Prostate gland (tissue), 2 donors: ENCODE measurements around the gene ENPEP. TPM values are rescaled to one million over a fixed set of nuclear protein-coding genes. Genes with fewer than 3 reads are reported as not detected.

ENCODE experiments used
- DNase-seq: peaks from one replicate; pipeline ENCODE4 v3.0.0-alpha.2; 2019; ENCODE audit warnings: low spot score
- H3K27ac ChIP-seq, 2 donors: fragments of 200-600 bp; sonication (generic); 2 replicates each; pipeline ENCODE4 v1.5.1; 2017 to 2019
- H3K27me3 ChIP-seq: fragments of 200-600 bp; sonication (generic); replicated peaks from 2 replicates; pipeline ENCODE4 v1.5.1; 2019; ENCODE audit not compliant: insufficient read depth
- H3K36me3 ChIP-seq, 2 donors: fragments of 200-600 bp; sonication (generic); 1 replicate in 1 of 2; 2 replicates in 1 of 2; pipeline versions ENCODE4 v1.5.1 to v1.8.1; 2017 to 2019
- H3K4me1 ChIP-seq: fragments of 200-600 bp; sonication (generic); replicated peaks from 2 replicates; pipeline ENCODE4 v1.5.1; 2019
- H3K4me3 ChIP-seq, 2 donors: fragments of 200-600 bp; sonication (generic); 2 replicates each; pipeline ENCODE4 v1.5.1; 2017 to 2019
- H3K9me3 ChIP-seq: fragments of 200-600 bp; sonication (generic); 2 replicates; pipeline ENCODE4 v1.5.1; 2017
- POLR2A ChIP-seq: fragments of 450-650 bp; IDR thresholded peaks from one replicate; pipeline ENCODE4 v1.6.1; 2016; ENCODE audit warnings: antibody characterized with exemption, mild to moderate bottlenecking
- POLR2AphosphoS5 ChIP-seq: sonication (generic); formaldehyde crosslinking; IDR thresholded peaks from one replicate; pipeline ENCODE4 v1.6.1; 2017; ENCODE audit warnings: antibody characterized with exemption
- WGBS: methylation state at CpG from one replicate; pipeline ENCODE4 v1.1.5; 2018; 5-methylcytosine and 5-hydroxymethylcytosine counted together
- intact Hi-C: fragments of 100-400 bp; cut with DNase I; formaldehyde crosslinking; loops from one replicate; pipeline ENCODE4 v1.14.2; 2022
- total RNA-seq, 2 donors: library from RNA; depleted of rRNA; stranded (reverse); fragments of >200 nt; gene quantifications; one replicate each; pipeline ENCODE4 v1.1.0, GENCODE V29; 2016
- TF ChIP-seq, protein P1 (sequence below), 4 experiments: fragments of 200-600 bp in 2 of 4; fragments of 450-650 bp in 2 of 4; sonication (generic) in 2 of 4; IDR thresholded peaks; 1 replicate in 3 of 4; 2 replicates in 1 of 4; pipeline ENCODE4 v1.5.1; 2016 to 2019; ENCODE audit warnings: antibody characterized with exemption in 4 of 4, mild to moderate bottlenecking in 2 of 4, moderate library complexity in 2 of 4

ENPEP gene
- total RNA-seq, 2 donors from 2014 or later: 1.3 to 1.8 TPM

DNA sequence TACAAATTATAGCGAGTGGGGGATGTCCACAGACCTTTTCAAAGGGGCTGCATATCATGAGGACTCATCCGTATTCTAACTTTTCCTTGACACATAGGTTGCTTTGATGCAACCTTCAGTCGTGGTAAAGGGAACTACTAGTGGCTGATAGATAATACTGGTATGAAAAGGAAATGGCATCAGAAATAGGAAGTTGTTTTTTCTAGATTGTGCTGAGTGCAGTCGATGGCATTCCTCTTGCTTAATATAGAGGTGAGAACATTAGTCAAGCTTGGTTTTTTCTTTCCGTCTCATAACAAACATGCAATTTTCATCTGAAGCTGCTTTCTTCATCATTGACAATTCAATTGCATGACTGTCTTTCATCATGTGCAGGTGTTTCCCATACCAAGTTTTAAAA, 16.6 kb downstream of the ENPEP start:
- intact Hi-C loops: no loop called here
- no peaks in the 10 kb centered on the region for H3K27me3 ChIP-seq
- H3K4me1 ChIP-seq: no peaks in the 10 kb centered on the region
- no peak for DNase-seq
- H3K4me3 ChIP-seq: no peak overlapping the region
- no peak overlapping the region for H3K27ac ChIP-seq
- WGBS: 79% methylated on average over 5 of the region's 5 CpGs
- no peaks in the 10 kb centered on the region for H3K36me3 ChIP-seq
- no peaks in the 10 kb centered on the region for H3K9me3 ChIP-seq
- TF ChIP-seq, protein P1, sequence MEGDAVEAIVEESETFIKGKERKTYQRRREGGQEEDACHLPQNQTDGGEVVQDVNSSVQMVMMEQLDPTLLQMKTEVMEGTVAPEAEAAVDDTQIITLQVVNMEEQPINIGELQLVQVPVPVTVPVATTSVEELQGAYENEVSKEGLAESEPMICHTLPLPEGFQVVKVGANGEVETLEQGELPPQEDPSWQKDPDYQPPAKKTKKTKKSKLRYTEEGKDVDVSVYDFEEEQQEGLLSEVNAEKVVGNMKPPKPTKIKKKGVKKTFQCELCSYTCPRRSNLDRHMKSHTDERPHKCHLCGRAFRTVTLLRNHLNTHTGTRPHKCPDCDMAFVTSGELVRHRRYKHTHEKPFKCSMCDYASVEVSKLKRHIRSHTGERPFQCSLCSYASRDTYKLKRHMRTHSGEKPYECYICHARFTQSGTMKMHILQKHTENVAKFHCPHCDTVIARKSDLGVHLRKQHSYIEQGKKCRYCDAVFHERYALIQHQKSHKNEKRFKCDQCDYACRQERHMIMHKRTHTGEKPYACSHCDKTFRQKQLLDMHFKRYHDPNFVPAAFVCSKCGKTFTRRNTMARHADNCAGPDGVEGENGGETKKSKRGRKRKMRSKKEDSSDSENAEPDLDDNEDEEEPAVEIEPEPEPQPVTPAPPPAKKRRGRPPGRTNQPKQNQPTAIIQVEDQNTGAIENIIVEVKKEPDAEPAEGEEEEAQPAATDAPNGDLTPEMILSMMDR (IDR thresholded peaks at IDR 0.05): no peak
- TF ChIP-seq POLR2AphosphoS5 (no peak), POLR2A (no peak)

DNA sequence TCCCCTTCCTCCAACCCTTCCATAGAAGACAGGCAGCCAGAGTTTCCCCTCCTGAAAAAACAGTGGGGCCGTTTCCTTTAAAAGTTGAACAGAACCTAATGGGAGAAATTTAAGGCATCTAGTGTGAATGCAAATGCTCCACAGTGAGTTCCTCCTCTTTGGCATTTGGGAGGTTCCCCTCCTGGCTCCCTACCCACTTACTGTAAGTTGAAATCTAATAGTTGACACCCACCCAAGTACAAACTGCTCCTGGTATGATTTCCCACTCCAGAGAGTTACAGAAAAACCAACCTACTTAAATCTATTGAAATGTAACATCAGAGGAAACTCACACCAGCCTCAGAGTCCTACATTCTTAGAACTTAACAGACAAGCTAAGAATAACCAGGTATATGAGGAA, 17.6 kb downstream of the ENPEP start:
- intact Hi-C loops: no loop called here
- H3K9me3 ChIP-seq: no peaks in the 10 kb centered on the region
- H3K4me3 ChIP-seq: no peak overlapping the region
- WGBS: 32% methylated on average over 1 of the region's 1 CpG
- H3K36me3 ChIP-seq: no peaks in the 10 kb centered on the region
- no peaks in the 10 kb centered on the region for H3K4me1 ChIP-seq
- H3K27ac ChIP-seq: no peak overlapping the region
- no peaks in the 10 kb centered on the region for H3K27me3 ChIP-seq
- TF ChIP-seq, protein P1 (IDR thresholded peaks at IDR 0.05): no peak
- TF ChIP-seq POLR2AphosphoS5 (no peak), POLR2A (no peak)
- no peak for DNase-seq

DNA sequence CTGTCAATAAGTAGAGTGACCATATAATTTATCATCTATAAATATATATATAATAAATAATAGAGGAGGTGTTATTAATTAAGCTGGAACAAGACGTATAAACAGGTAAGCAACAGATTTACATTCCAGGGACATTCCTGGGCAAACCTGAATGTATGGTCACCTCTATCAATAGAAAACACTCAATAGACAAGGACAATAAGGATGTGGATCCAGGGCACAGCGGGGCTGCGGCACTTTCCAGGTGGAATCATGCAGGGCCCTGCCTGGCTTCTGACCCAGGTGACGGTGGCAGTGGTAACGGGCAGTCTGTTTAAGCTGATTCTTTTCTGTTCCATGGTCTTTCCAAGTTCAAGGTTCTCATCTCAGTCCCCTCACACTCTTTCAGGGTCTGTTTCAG, 22.5 kb downstream of the ENPEP start:
- Histone ChIP-seq H3K36me3 (no peaks in the 10 kb centered on the region), H3K27me3 (no peaks in the 10 kb centered on the region), H3K4me3 (no peak overlapping the region), H3K9me3 (no peaks in the 10 kb centered on the region), H3K4me1 (no peaks in the 10 kb centered on the region), H3K27ac (no peak overlapping the region)
- no peak for DNase-seq
- intact Hi-C loops: no loop called here
- 92% methylated on average over 5 of the region's 5 CpGs for WGBS
- TF ChIP-seq, protein P1 (IDR thresholded peaks at IDR 0.05): no peak
- TF ChIP-seq POLR2A (no peak), POLR2AphosphoS5 (no peak)

DNA sequence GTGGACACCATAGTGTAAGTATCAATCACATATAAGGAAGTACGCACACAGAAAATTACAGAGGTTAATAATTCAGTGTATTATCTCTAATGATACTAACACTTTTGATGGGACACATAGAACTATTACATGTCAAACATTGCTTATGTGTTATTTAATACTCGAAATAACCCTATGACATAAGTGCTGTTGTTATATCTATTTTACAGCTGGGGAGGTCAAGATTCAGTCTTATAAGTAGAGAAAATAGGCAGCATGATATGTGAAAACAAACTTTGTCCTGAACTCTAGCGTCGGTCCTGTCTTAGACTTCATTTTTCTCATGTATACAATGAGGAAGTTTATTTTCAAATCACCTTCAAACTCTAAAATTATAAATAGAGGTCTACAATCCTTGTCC, 23.2 kb downstream of the ENPEP start:
- no peaks in the 10 kb centered on the region for H3K36me3 ChIP-seq
- TF ChIP-seq, protein P1 (IDR thresholded peaks at IDR 0.05): no peak
- TF ChIP-seq POLR2A: no peak
- TF ChIP-seq POLR2AphosphoS5: no peak
- no peak for DNase-seq
- no peak overlapping the region for H3K4me3 ChIP-seq
- H3K4me1 ChIP-seq: no peaks in the 10 kb centered on the region
- intact Hi-C loops: no loop called here
- no peaks in the 10 kb centered on the region for H3K9me3 ChIP-seq
- H3K27me3 ChIP-seq: no peaks in the 10 kb centered on the region
- 70% methylated on average over 4 of the region's 4 CpGs for WGBS
- H3K27ac ChIP-seq: no peak overlapping the region

DNA sequence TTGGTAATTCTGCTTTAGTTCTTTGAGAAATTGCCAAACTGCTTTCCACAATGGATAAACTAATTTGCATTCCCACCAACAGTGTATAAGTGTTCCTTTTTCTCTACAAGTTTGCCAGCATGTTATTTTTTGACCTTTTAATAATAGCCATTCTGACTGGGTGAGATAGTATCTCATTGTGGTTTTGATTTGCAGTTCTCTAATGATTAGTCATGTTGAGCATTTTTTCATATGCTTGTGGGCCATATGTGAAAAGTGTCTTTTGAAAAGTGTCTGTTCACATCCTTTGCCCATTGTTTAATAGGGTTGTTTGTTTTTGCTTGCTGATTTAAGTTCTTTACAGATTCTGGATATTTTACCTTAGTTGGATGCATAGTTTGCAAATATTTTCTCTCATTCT, 25.9 kb downstream of the ENPEP start:
- Histone ChIP-seq H3K4me3 (no peak overlapping the region), H3K36me3 (no peaks in the 10 kb centered on the region), H3K4me1 (no peaks in the 10 kb centered on the region), H3K27me3 (no peaks in the 10 kb centered on the region), H3K9me3 (no peaks in the 10 kb centered on the region), H3K27ac (no peak overlapping the region)
- DNase-seq: no peak
- no peak for TF ChIP-seq POLR2A
- TF ChIP-seq POLR2AphosphoS5: no peak
- TF ChIP-seq, protein P1 (IDR thresholded peaks at IDR 0.05): no peak
- intact Hi-C loops: no loop called here
